H9 (cell line): Measurements from ENCODE around the gene CCDC91. TPM values are rescaled to one million over a fixed set of nuclear protein-coding genes. Genes with fewer than 3 reads are reported as not detected.

ENCODE experiments used
- DNase-seq: peaks from one replicate; pipeline ENCODE4 v3.0.0-alpha.2; 2017
- H2AFZ ChIP-seq: one replicate; pipeline ENCODE4 v1.6.1; 2013; ENCODE audit warnings: mild to moderate bottlenecking, low read length, control low read depth, moderate library complexity
- H2AK5ac ChIP-seq: 2 replicates; pipeline ENCODE4 v1.6.1; 2013; ENCODE audit warnings: low read length, control low read depth, mixed read lengths; ENCODE audit not compliant: insufficient read length
- H2BK120ac ChIP-seq: one replicate; pipeline ENCODE4 v1.6.1; 2013; ENCODE audit warnings: low read depth, mild to moderate bottlenecking, low read length, control low read depth, inconsistent platforms; ENCODE audit not compliant: poor library complexity, severe bottlenecking
- H2BK12ac ChIP-seq: 2 replicates; pipeline ENCODE4 v1.6.1; 2013; ENCODE audit warnings: low read length, control low read depth, mixed read lengths, low read depth; ENCODE audit not compliant: insufficient read length
- H2BK15ac ChIP-seq: 2 replicates; pipeline ENCODE4 v1.6.1; 2013; ENCODE audit warnings: low read depth, low read length, control low read depth
- H2BK20ac ChIP-seq: one replicate; pipeline ENCODE4 v1.6.1; 2013; ENCODE audit warnings: low read depth, mild to moderate bottlenecking, low read length, control low read depth, inconsistent platforms; ENCODE audit not compliant: poor library complexity, severe bottlenecking
- H2BK5ac ChIP-seq: 2 replicates; pipeline ENCODE4 v1.6.1; 2013; ENCODE audit warnings: low read length, control low read depth, mixed read lengths; ENCODE audit not compliant: insufficient read length
- H3K14ac ChIP-seq: 2 replicates; pipeline ENCODE4 v1.6.1; 2013; ENCODE audit warnings: low read length, control low read depth; ENCODE audit not compliant: insufficient read depth
- H3K18ac ChIP-seq: 2 replicates; pipeline ENCODE4 v1.6.1; 2013; ENCODE audit warnings: low read depth, mild to moderate bottlenecking, mixed read lengths, low read length, control low read depth; ENCODE audit not compliant: insufficient read length
- H3K23ac ChIP-seq: 2 replicates; pipeline ENCODE4 v1.6.1; 2013; ENCODE audit warnings: low read length, control low read depth, mixed read lengths, low read depth; ENCODE audit not compliant: insufficient read length
- H3K23me2 ChIP-seq: 2 replicates; pipeline ENCODE4 v1.6.1; 2013; ENCODE audit warnings: low read depth, mild to moderate bottlenecking, mixed read lengths, low read length, control low read depth; ENCODE audit not compliant: insufficient read length, poor library complexity, severe bottlenecking
- H3K27ac ChIP-seq: 2 replicates; pipeline ENCODE4 v1.5.1; 2013; ENCODE audit warnings: low read length, control low read depth, mixed read lengths, low read depth; ENCODE audit not compliant: insufficient read length
- H3K27me3 ChIP-seq: 2 replicates; pipeline ENCODE4 v1.6.1; 2013; ENCODE audit warnings: low read length, control low read depth, inconsistent platforms; ENCODE audit not compliant: insufficient read depth
- H3K4ac ChIP-seq: 2 replicates; pipeline ENCODE4 v1.6.1; 2013; ENCODE audit warnings: low read depth, mild to moderate bottlenecking, control low read depth, inconsistent platforms, low read length, moderate library complexity
- H3K4me1 ChIP-seq: 2 replicates; pipeline ENCODE4 v1.6.1; 2013; ENCODE audit warnings: low read length, control low read depth, inconsistent platforms; ENCODE audit not compliant: insufficient read depth
- H3K4me2 ChIP-seq: 2 replicates; pipeline ENCODE4 v1.6.1; 2013; ENCODE audit warnings: low read length, control low read depth, mixed read lengths; ENCODE audit not compliant: insufficient read length, insufficient read depth
- H3K56ac ChIP-seq: 2 replicates; pipeline ENCODE4 v1.6.1; 2013; ENCODE audit warnings: low read depth, mild to moderate bottlenecking, mixed read lengths, low read length, control low read depth; ENCODE audit not compliant: insufficient read length
- H3K79me1 ChIP-seq: 2 replicates; pipeline ENCODE4 v1.6.1; 2013; ENCODE audit warnings: low read depth, mild to moderate bottlenecking, moderate library complexity, low read length, control low read depth, inconsistent platforms; ENCODE audit not compliant: insufficient read depth, poor library complexity, severe bottlenecking
- H3K79me2 ChIP-seq: 2 replicates; pipeline ENCODE4 v1.6.1; 2013; ENCODE audit warnings: low read length, control low read depth, inconsistent platforms; ENCODE audit not compliant: insufficient read depth
- H3K9ac ChIP-seq: 2 replicates; pipeline ENCODE4 v1.6.1; 2013; ENCODE audit warnings: low read length, control low read depth, mixed read lengths; ENCODE audit not compliant: insufficient read length; ENCODE audit errors: extremely low read depth
- H3K9me3 ChIP-seq: one replicate; pipeline ENCODE4 v1.6.1; 2013; ENCODE audit warnings: low read depth, low read length, inconsistent platforms; ENCODE audit not compliant: control insufficient read depth
- H3T11ph ChIP-seq: one replicate; pipeline ENCODE4 v1.6.1; 2013; ENCODE audit warnings: mild to moderate bottlenecking, low read length, control low read depth, inconsistent platforms
- H4K20me1 ChIP-seq: one replicate; pipeline ENCODE4 v1.6.1; 2013; ENCODE audit not compliant: control insufficient read depth, insufficient read length, insufficient read depth
- H4K5ac ChIP-seq: 2 replicates; pipeline ENCODE4 v1.6.1; 2013; ENCODE audit warnings: low read depth, mild to moderate bottlenecking, mixed read lengths, low read length, control low read depth; ENCODE audit not compliant: insufficient read length
- H4K8ac ChIP-seq: replicated peaks from 2 replicates; pipeline ENCODE4 v1.6.1; 2013; ENCODE audit warnings: low read length, control low read depth, mixed read lengths, low read depth; ENCODE audit not compliant: insufficient read length
- H4K91ac ChIP-seq: 2 replicates; pipeline ENCODE4 v1.6.1; 2013; ENCODE audit warnings: low read depth, mild to moderate bottlenecking, moderate library complexity, mixed read lengths, low read length, control low read depth; ENCODE audit not compliant: insufficient read length
- H3K27ac Mint-ChIP-seq, 3 experiments: 2 replicates in 2 of 3; 3 replicates in 1 of 3; pipeline ENCODE4 v1.8.0; 2020 to 2021; ENCODE audit warnings: mixed read lengths in 3 of 3, mild to moderate bottlenecking in 1 of 3, moderate library complexity in 1 of 3
- H3K27me3 Mint-ChIP-seq: 2 replicates; pipeline ENCODE4 v1.8.0; 2021; ENCODE audit warnings: low read depth, mild to moderate bottlenecking, moderate library complexity, mixed read lengths
- H3K36me3 Mint-ChIP-seq, 3 experiments: 2 replicates in 2 of 3; 3 replicates in 1 of 3; pipeline ENCODE4 v1.8.0; 2020 to 2021; ENCODE audit warnings: low read depth in 3 of 3, mixed read lengths in 3 of 3; ENCODE audit not compliant: insufficient read depth in 1 of 3
- H3K4me1 Mint-ChIP-seq, 2 experiments: 2 replicates each; pipeline ENCODE4 v1.8.0; 2020; ENCODE audit warnings: mixed read lengths in 2 of 2
- H3K4me3 Mint-ChIP-seq, 2 experiments: 2 replicates in 1 of 2; 3 replicates in 1 of 2; pipeline ENCODE4 v1.8.0; 2020 to 2021; ENCODE audit warnings: mild to moderate bottlenecking in 2 of 2, mixed read lengths in 2 of 2, moderate library complexity in 1 of 2
- H3K9me3 Mint-ChIP-seq, 2 experiments: 2 replicates in 1 of 2; 3 replicates in 1 of 2; pipeline ENCODE4 v1.8.0; 2020; ENCODE audit warnings: mild to moderate bottlenecking in 2 of 2, mixed read lengths in 2 of 2, moderate library complexity in 1 of 2
- WGBS: extraction: QIAGEN DNeasy Blood & Tissue Kit; methylation state at CpG from one replicate; pipeline ENCODE4 v1.1.7; 2013; ENCODE audit warnings: missing lambda C conversion rate, low lambda C conversion rate, mixed read lengths; ENCODE audit not compliant: insufficient read length; ENCODE audit errors: extremely low coverage; 5-methylcytosine and 5-hydroxymethylcytosine counted together
- total RNA-seq: library from RNA; stranded (reverse); gene quantifications from 2 replicates; pipeline ENCODE4 v1.2.1, GENCODE V29; 2021
- TF ChIP-seq, protein P1 (sequence below): fragments of 200-600 bp; sonication (generic); conservative IDR thresholded peaks from 3 replicates; pipeline ENCODE4 v1.8.0; 2021; ENCODE audit warnings: antibody characterized with exemption, mild to moderate bottlenecking

Gene CCDC91
- total RNA-seq, 1 experiment from 2014 or later: 22.7 TPM

DNA sequence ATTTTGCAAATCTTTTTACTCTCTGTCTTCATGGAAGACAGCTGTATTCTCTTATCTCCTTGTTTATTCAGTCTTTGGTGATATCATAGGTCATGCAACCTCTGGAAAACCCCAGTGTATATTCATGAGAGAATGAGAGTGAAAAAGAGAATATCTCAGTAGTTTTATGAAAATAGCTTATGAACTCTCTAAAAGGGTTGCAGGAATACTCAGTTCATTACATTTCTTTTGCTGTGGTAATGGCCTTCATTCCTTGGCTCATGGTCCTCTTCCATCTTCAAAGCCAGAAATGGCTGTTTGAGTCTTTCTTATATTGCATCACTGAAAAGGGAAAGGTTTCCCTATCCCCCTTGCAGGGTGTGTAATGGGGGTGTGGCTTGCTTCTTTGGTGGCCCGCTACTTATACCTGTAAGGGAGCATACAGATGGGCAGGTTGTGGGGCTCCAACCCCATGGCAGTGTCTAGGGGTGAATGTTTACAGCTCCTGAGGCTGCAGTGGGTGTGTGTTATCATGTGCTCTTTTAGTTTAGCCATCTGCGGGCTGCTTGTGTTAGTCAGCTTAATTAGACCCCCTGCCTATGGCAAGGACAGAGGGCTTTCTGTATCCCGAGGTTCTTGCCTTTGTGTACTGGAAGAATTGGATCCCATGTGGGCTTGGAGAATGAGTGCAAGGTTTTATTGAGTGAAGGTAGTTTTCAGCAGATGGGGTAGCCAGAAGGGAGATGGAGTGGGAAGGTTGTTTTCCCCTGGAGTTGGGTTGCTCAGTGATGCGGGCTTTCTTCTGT lies 150.2 kb downstream of the CCDC91 start:
- H3K14ac ChIP-seq: no peak overlapping the region
- WGBS: no CpG with 5 or more reads among the region's 4 CpGs
- H3K4ac ChIP-seq: no peak overlapping the region
- no peak overlapping the region for H3K9ac ChIP-seq
- no peak overlapping the region for H3K23ac ChIP-seq
- H4K20me1 ChIP-seq: no peaks in the 10 kb centered on the region
- no peak overlapping the region for H2AK5ac ChIP-seq
- no peak overlapping the region for H2BK12ac ChIP-seq
- no peak overlapping the region for H4K91ac ChIP-seq
- H3K4me1 ChIP-seq: no peaks in the 10 kb centered on the region
- no peak overlapping the region for H3K4me3 Mint-ChIP-seq
- TF ChIP-seq, protein P1, sequence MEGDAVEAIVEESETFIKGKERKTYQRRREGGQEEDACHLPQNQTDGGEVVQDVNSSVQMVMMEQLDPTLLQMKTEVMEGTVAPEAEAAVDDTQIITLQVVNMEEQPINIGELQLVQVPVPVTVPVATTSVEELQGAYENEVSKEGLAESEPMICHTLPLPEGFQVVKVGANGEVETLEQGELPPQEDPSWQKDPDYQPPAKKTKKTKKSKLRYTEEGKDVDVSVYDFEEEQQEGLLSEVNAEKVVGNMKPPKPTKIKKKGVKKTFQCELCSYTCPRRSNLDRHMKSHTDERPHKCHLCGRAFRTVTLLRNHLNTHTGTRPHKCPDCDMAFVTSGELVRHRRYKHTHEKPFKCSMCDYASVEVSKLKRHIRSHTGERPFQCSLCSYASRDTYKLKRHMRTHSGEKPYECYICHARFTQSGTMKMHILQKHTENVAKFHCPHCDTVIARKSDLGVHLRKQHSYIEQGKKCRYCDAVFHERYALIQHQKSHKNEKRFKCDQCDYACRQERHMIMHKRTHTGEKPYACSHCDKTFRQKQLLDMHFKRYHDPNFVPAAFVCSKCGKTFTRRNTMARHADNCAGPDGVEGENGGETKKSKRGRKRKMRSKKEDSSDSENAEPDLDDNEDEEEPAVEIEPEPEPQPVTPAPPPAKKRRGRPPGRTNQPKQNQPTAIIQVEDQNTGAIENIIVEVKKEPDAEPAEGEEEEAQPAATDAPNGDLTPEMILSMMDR: no peak
- H3K18ac ChIP-seq: no peak overlapping the region
- H4K5ac ChIP-seq: no peak overlapping the region
- peaks cover 9 to 11% of the 10 kb centered on the region in 2 experiments for H3K4me1 Mint-ChIP-seq
- no peaks in the 10 kb centered on the region; a peak in 2 of 7 replicates for H3K36me3 Mint-ChIP-seq
- no peak overlapping the region for H3T11ph ChIP-seq
- no peaks in the 10 kb centered on the region for H3K79me2 ChIP-seq
- no peaks in the 10 kb centered on the region for H3K9me3 ChIP-seq
- H2BK20ac ChIP-seq: no peak overlapping the region
- no peak overlapping the region for H3K56ac ChIP-seq
- no peak overlapping the region for H3K27ac ChIP-seq
- no peaks in the 10 kb centered on the region for H3K79me1 ChIP-seq
- H3K4me2 ChIP-seq: no peak overlapping the region
- no peaks in the 10 kb centered on the region for H3K23me2 ChIP-seq
- DNase-seq: no peak
- no peaks in the 10 kb centered on the region for H3K27me3 ChIP-seq
- no peak overlapping the region for H2BK5ac ChIP-seq
- no peak overlapping the region for H2BK120ac ChIP-seq
- H3K27ac Mint-ChIP-seq: peak overlapping the region in 1 of 3 experiments; percentile 59; a peak in 1 of 7 replicates
- H2AFZ ChIP-seq: no peak overlapping the region
- no peak overlapping the region for H2BK15ac ChIP-seq
- H3K27me3 Mint-ChIP-seq: no peaks in the 10 kb centered on the region
- no peak overlapping the region for H4K8ac ChIP-seq
- no peaks in the 10 kb centered on the region for H3K9me3 Mint-ChIP-seq
